Breast epithelium (tissue), 3 donors: Measurements from ENCODE around the gene LASP1NB.

ENCODE experiments used
- CTCF ChIP-seq, 3 donors: fragments of 450-650 bp; IDR thresholded peaks; one replicate each; pipeline ENCODE4 v1.5.1; 2016 to 2017; ENCODE audit warnings: antibody characterized with exemption in 3 of 3, mild to moderate bottlenecking in 3 of 3, moderate library complexity in 3 of 3
- POLR2A ChIP-seq: fragments of 450-650 bp; IDR thresholded peaks from one replicate; pipeline ENCODE4 v1.6.1; 2016; ENCODE audit warnings: antibody characterized with exemption, mild to moderate bottlenecking, moderate library complexity
- POLR2AphosphoS5 ChIP-seq, 3 donors: sonication (generic); formaldehyde crosslinking; IDR thresholded peaks; one replicate each; pipeline ENCODE4 v1.6.1; 2017; ENCODE audit warnings: antibody characterized with exemption in 3 of 3

GRCh38 chr17:38900978-38901656 lies 24.3 kb upstream of the LASP1NB start:
- TF ChIP-seq CTCF (IDR thresholded peaks at IDR 0.05): no peak
- no peak for TF ChIP-seq POLR2A
- no peak for TF ChIP-seq POLR2AphosphoS5 (IDR thresholded peaks at IDR 0.05)
